Dendritic cell treated with granulocyte-macrophage colony-stimulating factor and Interleukin-4, amounts not matched to agents 40 ng/mL and 50 ng/mL, for 4 days (primary cell): Measurements from ENCODE around the gene BLID.

Source experiments
- H3K27ac Mint-ChIP-seq: one replicate; pipeline ENCODE4 v1.8.0; 2022; ENCODE audit warnings: mild to moderate bottlenecking, mixed read lengths
- H3K27me3 Mint-ChIP-seq: one replicate; pipeline ENCODE4 v1.8.0; 2022; ENCODE audit warnings: mild to moderate bottlenecking, mixed read lengths
- H3K36me3 Mint-ChIP-seq: one replicate; pipeline ENCODE4 v1.8.0; 2022; ENCODE audit warnings: low read depth, mixed read lengths
- H3K4me1 Mint-ChIP-seq: one replicate; pipeline ENCODE4 v1.8.0; 2022; ENCODE audit warnings: low read depth, mixed read lengths
- H3K4me3 Mint-ChIP-seq: one replicate; pipeline ENCODE4 v1.8.0; 2022; ENCODE audit warnings: mild to moderate bottlenecking, moderate library complexity, mixed read lengths
- H3K9me3 Mint-ChIP-seq: one replicate; pipeline ENCODE4 v1.8.0; 2022; ENCODE audit warnings: mixed read lengths
- intact Hi-C: fragments of 100-400 bp; cut with micrococcal nuclease; formaldehyde crosslinking; loops from one replicate; pipeline ENCODE4 v1.15.0; 2022

The BLID gene

DNA sequence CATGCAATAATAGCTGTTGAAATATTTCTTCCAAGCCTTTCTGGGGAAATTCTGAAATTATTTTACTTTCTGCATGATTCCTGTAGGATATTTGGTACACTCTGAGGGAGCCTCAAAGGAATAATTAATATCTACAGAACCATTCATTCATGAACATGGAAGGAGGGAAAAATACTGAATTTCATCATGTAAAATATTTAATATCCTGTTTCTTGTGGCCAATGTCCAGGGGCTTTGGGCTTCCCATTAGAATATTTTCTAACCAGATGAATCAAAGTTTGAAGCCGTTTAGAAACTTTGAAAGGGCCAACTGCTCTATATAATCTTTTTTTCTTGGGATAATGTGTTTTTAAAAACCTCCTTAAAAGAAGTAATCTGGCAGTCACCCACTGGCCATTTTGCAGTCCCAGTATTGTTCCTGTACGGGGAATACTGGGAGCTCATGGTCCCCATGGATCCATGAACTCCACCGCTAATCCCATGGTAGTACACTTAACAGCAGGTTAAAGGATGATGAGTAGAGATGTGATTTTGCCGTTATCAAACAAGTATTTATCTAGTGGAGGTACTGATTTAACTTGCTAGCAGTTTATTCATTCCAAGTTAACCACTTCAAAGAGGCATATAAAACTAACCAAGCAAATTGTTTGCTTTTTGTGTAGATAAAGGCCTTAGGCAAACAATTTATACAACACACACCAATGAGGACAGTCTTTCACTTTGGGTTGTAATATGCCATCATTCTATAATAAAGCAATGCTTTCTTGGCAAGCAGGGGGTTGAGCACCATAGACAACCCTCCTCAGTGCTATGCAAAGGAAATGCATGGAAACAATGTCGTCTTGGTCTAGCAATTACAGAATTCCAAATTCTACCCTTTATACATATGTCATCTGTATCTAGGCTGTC is 34.5 kb upstream of the BLID start:
- H3K4me3 Mint-ChIP-seq: no peak overlapping the region
- no peaks in the 10 kb centered on the region for H3K36me3 Mint-ChIP-seq
- no peak overlapping the region for H3K27ac Mint-ChIP-seq
- intact Hi-C loops: no loop called here
- no peaks in the 10 kb centered on the region for H3K4me1 Mint-ChIP-seq
- no peaks in the 10 kb centered on the region for H3K9me3 Mint-ChIP-seq
- H3K27me3 Mint-ChIP-seq: peaks cover 5% of the 10 kb centered on the region

DNA sequence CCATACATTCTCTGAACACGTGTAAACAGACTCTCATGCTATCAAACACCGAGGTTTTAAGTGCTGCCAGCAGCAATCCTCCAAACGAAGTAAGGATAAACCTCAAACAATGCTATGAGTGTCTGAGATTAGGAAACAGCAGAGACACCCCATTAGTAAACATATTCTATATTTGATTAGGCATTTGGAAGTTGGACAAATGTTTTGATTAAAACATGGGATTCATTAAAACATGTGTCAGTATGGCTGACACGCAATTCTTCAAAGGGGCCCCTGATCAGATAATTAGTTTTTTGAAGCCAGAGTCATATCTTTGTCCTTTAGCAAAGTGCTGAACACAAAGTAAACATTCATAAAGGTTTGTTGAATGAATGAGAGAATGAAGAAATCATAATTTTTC is 33.2 kb upstream of the BLID start:
- H3K36me3 Mint-ChIP-seq: no peaks in the 10 kb centered on the region
- intact Hi-C loops: no loop called here
- H3K27me3 Mint-ChIP-seq: peaks cover 5% of the 10 kb centered on the region
- H3K4me1 Mint-ChIP-seq: no peaks in the 10 kb centered on the region
- H3K4me3 Mint-ChIP-seq: no peak overlapping the region
- no peaks in the 10 kb centered on the region for H3K9me3 Mint-ChIP-seq
- no peak overlapping the region for H3K27ac Mint-ChIP-seq

DNA sequence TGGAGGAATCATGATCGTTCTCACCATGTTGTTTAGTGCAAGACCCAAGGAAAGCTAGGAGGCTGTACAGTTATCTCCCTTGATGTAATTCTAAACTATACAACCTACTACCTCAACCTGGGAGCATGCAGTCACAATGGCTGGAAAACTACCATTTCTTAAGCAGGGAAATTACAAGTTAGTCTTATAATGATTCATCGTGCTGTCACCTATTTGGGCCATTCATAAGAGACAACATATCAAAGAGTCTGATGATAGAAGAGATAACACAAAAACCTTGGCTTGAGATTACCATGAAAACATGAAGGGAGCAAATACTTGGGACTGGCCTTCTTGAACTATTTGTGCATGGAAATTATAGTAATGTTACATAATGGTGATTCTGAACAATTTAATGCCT is 30.5 kb upstream of the BLID start:
- H3K36me3 Mint-ChIP-seq: no peaks in the 10 kb centered on the region
- no peaks in the 10 kb centered on the region for H3K9me3 Mint-ChIP-seq
- H3K4me1 Mint-ChIP-seq: no peaks in the 10 kb centered on the region
- peaks cover 1% of the 10 kb centered on the region for H3K27me3 Mint-ChIP-seq
- no peak overlapping the region for H3K27ac Mint-ChIP-seq
- intact Hi-C loops: no loop called here
- no peak overlapping the region for H3K4me3 Mint-ChIP-seq

DNA sequence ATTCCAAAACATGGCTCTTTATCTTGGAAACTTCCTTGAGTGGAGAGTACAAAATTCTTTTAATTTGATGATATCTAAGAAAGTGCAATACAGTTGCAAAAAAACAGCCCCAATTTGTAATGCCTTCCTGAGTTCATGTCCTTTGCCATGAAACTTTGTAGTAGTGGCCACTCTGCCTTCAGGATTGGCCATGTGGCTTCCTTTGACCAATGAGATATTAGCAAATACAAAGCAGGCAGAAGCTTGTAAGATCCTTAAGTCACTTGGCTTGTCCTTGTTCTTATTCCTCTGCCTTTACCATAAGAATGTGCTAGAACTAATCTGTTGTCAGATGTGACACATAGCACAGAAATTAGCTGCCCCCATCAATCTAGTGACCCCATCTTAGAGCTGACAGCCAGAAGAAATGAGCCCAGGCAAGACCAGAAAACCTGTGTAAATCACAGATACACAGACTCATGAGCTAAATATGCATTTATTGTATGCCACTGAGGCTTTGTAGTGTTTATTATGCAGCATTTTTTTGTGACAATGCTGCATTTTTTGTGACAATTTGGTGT is 29.8 kb upstream of the BLID start:
- Mint-ChIP-seq H3K27me3 (peaks cover 1% of the 10 kb centered on the region), H3K36me3 (no peaks in the 10 kb centered on the region), H3K4me1 (no peaks in the 10 kb centered on the region), H3K27ac (no peak overlapping the region), H3K4me3 (no peak overlapping the region), H3K9me3 (no peaks in the 10 kb centered on the region)
- intact Hi-C loops: no loop called here

DNA sequence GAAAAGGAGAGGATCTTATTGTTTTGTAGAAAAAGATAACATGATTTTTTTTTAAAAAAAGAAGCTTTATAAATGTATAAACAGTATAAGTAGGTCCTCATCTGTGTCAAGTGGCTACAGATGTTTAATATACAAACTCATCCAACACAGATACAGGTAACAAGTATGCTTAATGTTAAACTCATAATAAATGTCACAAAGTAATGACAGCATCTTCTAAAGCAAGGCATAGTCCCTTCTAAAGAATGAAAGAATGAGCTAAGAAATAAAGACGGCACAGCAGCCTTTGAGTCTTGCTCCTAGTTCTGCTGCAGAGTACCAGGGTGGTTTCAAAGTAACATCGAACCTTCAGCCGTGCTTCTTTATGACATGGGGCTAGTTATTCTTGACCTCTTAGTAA is 28.7 kb upstream of the BLID start:
- intact Hi-C loops: no loop called here
- no peak overlapping the region for H3K27ac Mint-ChIP-seq
- no peaks in the 10 kb centered on the region for H3K4me1 Mint-ChIP-seq
- H3K4me3 Mint-ChIP-seq: no peak overlapping the region
- peaks cover 1% of the 10 kb centered on the region for H3K27me3 Mint-ChIP-seq
- no peaks in the 10 kb centered on the region for H3K9me3 Mint-ChIP-seq
- H3K36me3 Mint-ChIP-seq: no peaks in the 10 kb centered on the region

DNA sequence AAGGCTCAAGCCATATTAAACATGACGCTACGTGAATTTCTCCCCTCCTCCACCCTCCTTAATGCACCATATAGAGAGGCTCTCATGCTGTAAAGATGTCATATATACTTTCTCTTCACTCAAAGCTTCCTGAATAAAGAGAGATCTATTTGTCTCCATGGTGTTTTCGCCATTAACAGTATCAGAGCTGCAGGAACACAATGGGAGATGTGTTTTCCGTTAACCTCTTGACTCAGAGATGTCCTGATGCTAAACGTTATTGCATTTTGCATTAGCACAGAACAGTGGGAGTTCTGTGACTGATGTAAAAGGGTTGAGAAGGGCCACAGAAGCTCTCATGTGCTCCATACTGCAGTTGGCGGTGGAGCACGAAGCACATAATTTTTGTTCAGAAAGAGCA is 25.7 kb upstream of the BLID start:
- Mint-ChIP-seq H3K9me3 (no peaks in the 10 kb centered on the region), H3K27ac (no peak overlapping the region), H3K4me3 (no peak overlapping the region), H3K4me1 (no peaks in the 10 kb centered on the region), H3K27me3 (no peaks in the 10 kb centered on the region), H3K36me3 (no peaks in the 10 kb centered on the region)
- intact Hi-C loops: no loop called here

DNA sequence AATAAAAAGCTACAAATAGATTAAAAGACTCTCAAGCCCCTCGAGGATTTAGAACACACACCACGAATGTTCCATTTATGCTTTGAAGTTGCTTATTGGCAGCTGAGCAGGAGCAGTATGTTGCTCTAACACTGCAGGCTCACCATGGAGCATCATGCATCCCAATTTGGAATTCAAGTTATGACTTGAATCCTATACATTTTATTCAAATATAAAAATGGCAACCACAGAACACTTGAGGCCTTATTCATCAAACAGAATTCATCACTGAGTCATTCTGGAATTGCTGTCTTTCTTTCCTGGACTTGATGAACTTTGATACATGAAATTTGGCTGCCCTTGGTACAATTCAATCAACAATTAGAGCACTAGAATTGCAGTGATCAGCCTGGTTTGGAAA is 24.5 kb upstream of the BLID start:
- Mint-ChIP-seq H3K27me3 (no peaks in the 10 kb centered on the region), H3K36me3 (no peaks in the 10 kb centered on the region), H3K27ac (no peak overlapping the region), H3K4me3 (no peak overlapping the region), H3K4me1 (no peaks in the 10 kb centered on the region), H3K9me3 (no peaks in the 10 kb centered on the region)
- intact Hi-C loops: no loop called here

DNA sequence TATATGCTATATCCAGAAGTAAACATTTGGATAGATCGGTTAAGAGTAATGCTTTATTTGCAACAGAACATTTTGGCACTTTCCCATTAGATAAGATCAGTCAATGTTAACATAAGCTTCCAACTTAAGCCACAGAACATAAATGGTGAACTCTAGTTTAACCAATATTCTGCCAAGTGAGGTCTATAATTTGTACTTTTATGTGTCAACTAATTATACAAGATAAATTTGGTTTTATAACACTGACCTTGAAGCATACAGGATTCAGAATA is 23.5 kb upstream of the BLID start:
- Mint-ChIP-seq H3K27ac (no peak overlapping the region), H3K4me1 (no peaks in the 10 kb centered on the region), H3K27me3 (no peaks in the 10 kb centered on the region), H3K4me3 (no peak overlapping the region), H3K36me3 (no peaks in the 10 kb centered on the region), H3K9me3 (no peaks in the 10 kb centered on the region)
- intact Hi-C loops: no loop called here

DNA sequence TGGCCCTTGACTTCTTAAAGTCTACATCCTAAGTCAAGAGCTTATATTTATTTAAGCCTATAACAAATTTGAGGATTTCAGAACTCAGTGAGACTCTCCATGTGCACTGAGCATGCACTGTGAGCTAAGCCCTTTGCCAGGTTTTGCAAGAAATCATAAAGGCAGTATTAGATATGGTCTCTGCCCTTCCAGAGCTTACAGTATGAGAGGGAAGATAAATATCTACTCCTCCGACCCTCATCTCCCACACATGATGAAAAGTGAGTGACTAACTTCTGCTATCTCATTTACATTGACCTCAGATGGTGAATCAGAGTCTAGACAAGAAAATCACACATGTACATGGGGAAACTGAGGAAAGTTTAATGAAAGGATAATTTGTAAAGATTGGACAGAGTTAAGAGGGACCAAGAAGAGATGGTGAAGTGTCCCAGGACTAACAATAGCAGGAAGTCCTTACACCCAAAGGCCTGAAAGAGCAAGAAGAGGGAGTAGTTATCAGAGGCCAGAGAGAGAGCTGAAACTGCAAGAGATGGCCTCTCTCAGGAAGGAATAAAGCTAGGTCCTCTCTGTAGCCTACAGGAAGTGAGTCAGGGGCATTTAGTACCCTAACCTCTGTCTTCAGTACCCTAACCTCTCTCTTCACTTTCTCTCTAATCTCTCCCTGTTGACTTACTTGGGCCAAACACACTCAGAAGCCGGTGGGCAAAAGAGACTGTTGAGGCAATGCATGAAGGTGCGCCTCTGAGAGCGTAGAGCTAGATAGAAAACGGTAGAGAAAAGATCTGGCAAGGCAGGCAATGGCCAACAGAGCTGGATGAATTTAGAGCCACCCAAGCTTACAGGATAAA is 23.0 kb upstream of the BLID start:
- no peak overlapping the region for H3K4me3 Mint-ChIP-seq
- H3K36me3 Mint-ChIP-seq: no peaks in the 10 kb centered on the region
- no peaks in the 10 kb centered on the region for H3K4me1 Mint-ChIP-seq
- intact Hi-C loops: no loop called here
- no peak overlapping the region for H3K27ac Mint-ChIP-seq
- H3K27me3 Mint-ChIP-seq: no peaks in the 10 kb centered on the region
- no peaks in the 10 kb centered on the region for H3K9me3 Mint-ChIP-seq

DNA sequence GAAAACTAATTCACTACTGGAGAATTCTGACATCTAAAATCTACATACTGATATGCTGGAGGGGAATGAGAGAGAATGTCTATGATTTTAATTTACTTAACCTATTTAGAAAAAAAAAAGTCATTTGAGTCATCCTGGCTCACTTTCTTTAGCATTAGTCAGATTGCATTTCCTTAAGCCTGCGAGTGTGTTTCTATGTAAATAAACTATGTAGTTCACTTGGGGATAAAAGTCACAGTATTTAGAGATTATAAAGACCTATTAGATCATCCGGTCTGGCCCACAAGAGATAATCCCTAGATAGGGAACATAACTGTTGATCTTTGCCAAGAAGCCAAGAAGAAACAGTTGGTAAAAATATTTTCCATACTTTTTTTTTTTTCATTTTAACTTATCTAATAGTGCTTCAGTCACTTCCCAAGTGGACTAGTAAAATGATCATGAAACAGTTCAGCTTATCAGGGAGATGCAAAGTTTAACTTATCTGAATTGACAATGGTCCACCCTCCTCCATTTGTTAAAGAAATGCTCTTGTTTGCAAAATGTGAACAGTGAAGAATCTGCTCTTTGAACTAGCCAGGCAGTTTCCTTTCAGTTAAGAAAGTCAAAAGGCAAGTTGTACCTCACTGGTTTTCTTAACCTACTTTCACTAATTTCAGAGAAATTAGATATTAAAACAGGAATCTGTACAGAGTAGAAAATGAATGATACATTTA is 21.2 kb upstream of the BLID start:
- Mint-ChIP-seq H3K36me3 (no peaks in the 10 kb centered on the region), H3K27ac (no peak overlapping the region), H3K4me3 (no peak overlapping the region), H3K9me3 (no peaks in the 10 kb centered on the region), H3K27me3 (no peaks in the 10 kb centered on the region), H3K4me1 (no peaks in the 10 kb centered on the region)
- intact Hi-C loops: no loop called here

DNA sequence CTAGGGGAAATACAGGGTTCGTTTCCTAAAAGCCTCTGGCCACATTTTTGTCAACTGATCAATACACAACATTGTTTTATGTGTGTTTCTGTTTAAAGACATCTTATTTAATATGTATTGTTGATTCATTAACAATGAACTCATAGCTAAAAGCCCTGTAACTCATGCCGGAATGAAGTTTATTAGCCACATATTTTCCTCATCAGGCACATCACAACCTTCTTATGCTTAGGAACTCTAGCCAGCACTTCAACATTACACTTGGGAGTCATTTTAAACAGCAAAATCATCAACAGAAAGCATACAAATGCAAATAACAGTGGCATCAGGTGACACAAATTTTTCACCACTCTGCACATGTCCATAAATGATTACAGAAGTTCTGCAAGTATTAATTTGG is 15.1 kb upstream of the BLID start:
- no peaks in the 10 kb centered on the region for H3K9me3 Mint-ChIP-seq
- H3K27ac Mint-ChIP-seq: no peak overlapping the region
- peaks cover 2% of the 10 kb centered on the region for H3K27me3 Mint-ChIP-seq
- no peaks in the 10 kb centered on the region for H3K4me1 Mint-ChIP-seq
- H3K4me3 Mint-ChIP-seq: no peak overlapping the region
- H3K36me3 Mint-ChIP-seq: no peaks in the 10 kb centered on the region
- intact Hi-C loops: no loop called here

DNA sequence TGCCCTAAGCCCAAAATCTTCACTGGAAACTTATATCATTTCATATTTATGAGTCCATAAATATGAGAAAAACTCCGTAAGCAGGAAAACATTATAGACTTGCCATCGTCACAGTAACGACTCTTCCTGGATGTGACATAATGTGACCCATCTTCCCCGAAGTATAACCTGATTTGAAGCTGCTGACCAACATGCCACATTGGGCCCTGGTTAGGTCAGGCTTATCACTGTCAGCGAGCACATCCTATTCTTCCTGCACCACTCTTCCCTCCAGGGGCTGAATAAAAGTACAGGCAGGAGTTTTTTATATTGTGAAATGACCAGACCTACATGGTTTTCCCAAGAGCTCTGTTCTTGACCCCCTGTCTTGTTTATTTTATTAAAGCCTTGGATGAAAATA is 12.1 kb upstream of the BLID start:
- Mint-ChIP-seq H3K27me3 (peaks cover 2% of the 10 kb centered on the region), H3K9me3 (no peaks in the 10 kb centered on the region), H3K36me3 (no peaks in the 10 kb centered on the region), H3K4me1 (no peaks in the 10 kb centered on the region), H3K4me3 (no peak overlapping the region), H3K27ac (no peak overlapping the region)
- intact Hi-C loops: no loop called here

DNA sequence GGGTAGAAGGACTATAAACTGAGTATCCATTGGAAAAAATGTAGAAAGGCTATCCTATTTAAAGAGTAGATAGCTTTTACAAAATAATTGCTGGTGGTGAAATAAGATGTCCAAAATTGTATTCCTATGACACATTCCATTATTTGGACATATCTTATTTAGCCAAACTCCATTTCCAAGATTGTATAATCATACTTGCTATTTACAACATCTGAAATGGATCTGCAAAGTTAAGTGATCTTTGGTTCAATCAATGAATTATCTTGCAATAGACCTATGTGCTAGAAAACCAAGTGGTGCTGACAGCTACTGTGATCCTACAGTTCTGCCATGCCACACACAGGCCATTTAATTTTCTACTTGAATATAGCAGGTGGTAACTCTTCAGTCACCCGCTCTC is 11.0 kb upstream of the BLID start:
- Mint-ChIP-seq H3K27me3 (peaks cover 2% of the 10 kb centered on the region), H3K9me3 (no peaks in the 10 kb centered on the region), H3K4me3 (no peak overlapping the region), H3K36me3 (no peaks in the 10 kb centered on the region), H3K4me1 (no peaks in the 10 kb centered on the region), H3K27ac (no peak overlapping the region)
- intact Hi-C loops: no loop called here
